DOHH2 (cell line): ENCODE results near the gene ITGA8.
"Not testable (repeated sequence)": the region's sequence is repeated elsewhere in the genome, so short reads cannot be mapped to it uniquely, and the experiment has no call there.

Source experiments
- H3F3A ChIP-seq: fragments of 200-600 bp; sonication (generic), shearing (Covaris generic); 2 replicates; pipeline ENCODE4 v1.6.0; 2016; ENCODE audit warnings: antibody characterized with exemption, mild to moderate bottlenecking; ENCODE audit not compliant: control insufficient read depth, insufficient read depth
- H3K27ac ChIP-seq: fragments of 200-600 bp; sonication (generic); 2 replicates; pipeline ENCODE4 v1.5.1; 2014; ENCODE audit warnings: low read depth, mild to moderate bottlenecking, low read length, moderate library complexity
- H3K27me3 ChIP-seq: fragments of 200-600 bp; sonication (generic); 2 replicates; pipeline ENCODE4 v1.6.1; 2014; ENCODE audit warnings: mild to moderate bottlenecking, low read length, mixed read lengths; ENCODE audit not compliant: control insufficient read depth
- H3K36me3 ChIP-seq: fragments of 200-600 bp; sonication (generic); 2 replicates; pipeline ENCODE4 v1.6.1; 2014; ENCODE audit warnings: mild to moderate bottlenecking, low read length, moderate library complexity, mixed read lengths; ENCODE audit not compliant: control insufficient read depth
- H3K4me1 ChIP-seq: fragments of 200-600 bp; sonication (generic); 2 replicates; pipeline ENCODE4 v1.6.1; 2014; ENCODE audit warnings: mild to moderate bottlenecking, low read length, mixed read lengths; ENCODE audit not compliant: control insufficient read depth
- H3K4me2 ChIP-seq: fragments of 200-600 bp; sonication (generic); 2 replicates; pipeline ENCODE4 v1.6.0; 2014; ENCODE audit warnings: mild to moderate bottlenecking, low read length, moderate library complexity
- H3K4me3 ChIP-seq: fragments of 200-600 bp; sonication (generic); 2 replicates; pipeline ENCODE4 v1.5.1; 2014; ENCODE audit warnings: mild to moderate bottlenecking, low read length, mixed read lengths
- H3K79me2 ChIP-seq: fragments of 200-600 bp; sonication (generic); 2 replicates; pipeline ENCODE4 v1.6.1; 2014; ENCODE audit warnings: mild to moderate bottlenecking, low read length, mixed read lengths; ENCODE audit not compliant: control insufficient read depth
- H3K9me2 ChIP-seq: fragments of 200-600 bp; sonication (generic); replicated peaks from 2 replicates; pipeline ENCODE4 v1.6.1; 2014; ENCODE audit warnings: mild to moderate bottlenecking, low read length, mixed read lengths; ENCODE audit not compliant: control insufficient read depth
- H3K9me3 ChIP-seq: fragments of 200-600 bp; sonication (generic); 2 replicates; pipeline ENCODE4 v1.6.1; 2014; ENCODE audit warnings: antibody characterized with exemption, low read length, mixed read lengths; ENCODE audit not compliant: control insufficient read depth, insufficient read depth
- H4K20me1 ChIP-seq: fragments of 200-600 bp; sonication (generic); 2 replicates; pipeline ENCODE4 v1.6.0; 2014; ENCODE audit warnings: low read depth, mild to moderate bottlenecking, antibody characterized with exemption, low read length, moderate library complexity; ENCODE audit not compliant: control insufficient read depth, insufficient read depth
- CTCF ChIP-seq: fragments of 200-600 bp; sonication (generic); IDR thresholded peaks from one replicate; pipeline ENCODE4 v1.5.1; 2014; ENCODE audit warnings: antibody characterized with exemption, mild to moderate bottlenecking, low read depth, low read length; ENCODE audit not compliant: poor library complexity, severe bottlenecking
- EZH2phosphoT487 ChIP-seq: fragments of 200-600 bp; sonication (generic); IDR thresholded peaks from 2 replicates; pipeline ENCODE4 v1.6.1; 2017; ENCODE audit warnings: borderline replicate concordance, mild to moderate bottlenecking, antibody characterized with exemption, low read length, moderate library complexity, mixed read lengths

ITGA8 gene

GRCh38 chr10:15719899-15720634, at the start of gene ITGA8:
Gene ITGA8 (minus strand): TSS chr10:15719922. CDS start chr10:15719771, 151 bp downstream.
- Histone ChIP-seq H3K4me3 (no peak within 1 kb of the TSS), H3K4me1 (no peaks in the 10 kb centered on the region), H3F3A (no peaks in the 10 kb centered on the region), H4K20me1 (no peaks in the 10 kb centered on the region), H3K9me2 (no peaks in the 10 kb centered on the region), H3K9me3 (no peaks in the 10 kb centered on the region), H3K27me3 (0 out of 2 replicates have a peak, but pooled peaks cover 2% of the 10 kb centered on the region), H3K27ac (no peak within 1 kb of the TSS), H3K79me2 (no peaks in the 10 kb centered on the region), H3K4me2 (no peak within 1 kb of the TSS), H3K36me3 (no peaks in the 10 kb centered on the region)
- no peak for TF ChIP-seq EZH2phosphoT487
- no peak for TF ChIP-seq CTCF

GRCh38 chr10:15764892-15765454, 45.3 kb upstream of the ITGA8 start:
- Histone ChIP-seq H3K9me2 (no peaks in the 10 kb centered on the region), H3K27ac (no peak overlapping the region), H3F3A (no peaks in the 10 kb centered on the region), H3K4me3 (no peak overlapping the region), H3K36me3 (no peaks in the 10 kb centered on the region), H3K9me3 (no peaks in the 10 kb centered on the region), H3K4me2 (no peak overlapping the region), H3K4me1 (no peaks in the 10 kb centered on the region), H3K79me2 (no peaks in the 10 kb centered on the region), H3K27me3 (no peaks in the 10 kb centered on the region), H4K20me1 (no peaks in the 10 kb centered on the region)
- TF ChIP-seq EZH2phosphoT487 = no peak

DNA sequence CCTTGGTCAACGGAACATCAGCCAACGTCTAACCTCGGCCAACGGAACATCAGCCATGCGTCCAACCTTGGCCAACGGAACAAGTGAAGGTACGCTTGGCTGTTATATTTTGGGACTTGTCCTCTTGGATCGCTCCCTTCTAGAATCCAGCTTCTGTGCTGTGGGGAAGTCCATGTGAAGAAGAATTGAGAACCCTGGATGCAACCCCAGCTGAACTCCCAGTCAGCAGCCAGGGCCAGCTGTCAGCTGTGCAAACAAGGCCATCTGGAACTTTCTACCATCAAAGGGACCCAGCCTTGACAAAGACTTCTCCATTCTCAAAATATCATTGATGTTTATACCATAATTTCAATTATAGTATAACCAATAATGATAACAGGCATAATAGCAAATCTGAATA, 43.3 kb upstream of the ITGA8 start:
- TF ChIP-seq CTCF (no peak), EZH2phosphoT487 (no peak)
- H3F3A ChIP-seq = no peaks in the 10 kb centered on the region
- no peaks in the 10 kb centered on the region for H3K79me2 ChIP-seq
- no peaks in the 10 kb centered on the region for H3K27me3 ChIP-seq
- H4K20me1 ChIP-seq = no peaks in the 10 kb centered on the region
- H3K9me3 ChIP-seq = no peaks in the 10 kb centered on the region
- H3K4me1 ChIP-seq = no peaks in the 10 kb centered on the region
- H3K27ac ChIP-seq = no peak overlapping the region
- no peaks in the 10 kb centered on the region for H3K36me3 ChIP-seq
- H3K4me2 ChIP-seq = no peak overlapping the region
- H3K9me2 ChIP-seq = no peaks in the 10 kb centered on the region
- no peak overlapping the region for H3K4me3 ChIP-seq

DNA sequence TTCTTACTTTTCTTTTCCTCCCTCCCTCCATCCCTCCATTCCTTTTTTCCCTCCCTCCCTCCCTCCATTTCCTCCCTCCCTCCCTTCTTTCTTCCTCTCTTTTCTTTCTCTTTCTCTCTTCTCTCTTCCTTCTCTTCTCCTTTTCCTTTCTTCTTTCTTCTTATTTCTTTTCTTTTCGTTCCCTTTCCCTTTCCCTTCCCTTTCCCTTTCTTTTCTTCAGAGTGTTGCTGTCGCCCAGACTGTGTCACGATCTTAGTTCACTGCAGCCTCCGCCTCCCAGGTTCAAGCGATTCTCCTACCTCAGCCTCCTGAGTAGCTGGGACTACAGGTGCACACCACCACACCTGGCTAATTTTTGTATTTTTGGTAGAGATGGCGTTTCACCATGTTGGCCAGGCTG, 42.5 kb upstream of the ITGA8 start:
- not testable (repeated sequence) for H3K79me2 ChIP-seq, H3K4me2 ChIP-seq, H3K4me1 ChIP-seq, H3F3A ChIP-seq, H3K9me3 ChIP-seq, H3K9me2 ChIP-seq, H4K20me1 ChIP-seq, H3K27me3 ChIP-seq, H3K4me3 ChIP-seq, H3K27ac ChIP-seq, H3K36me3 ChIP-seq

GRCh38 chr10:15761224-15761623, 41.5 kb upstream of the ITGA8 start:
- not testable (repeated sequence) for H3K9me2 ChIP-seq

More at GRCh38 chr10:15761224-15761623, 41.5 kb upstream of the ITGA8 start:
- H3F3A ChIP-seq, H3K4me2 ChIP-seq, H4K20me1 ChIP-seq, H3K4me3 ChIP-seq, H3K79me2 ChIP-seq, H3K9me3 ChIP-seq, H3K27me3 ChIP-seq, H3K27ac ChIP-seq, H3K4me1 ChIP-seq, H3K36me3 ChIP-seq: not testable (repeated sequence)
